Calu3 (cell line): ENCODE data around the gene GRIK2. TPM values are rescaled to one million over a fixed set of nuclear protein-coding genes. Genes with fewer than 3 reads are reported as not detected.

Experiments used
- BruUV-seq: library from RNA; stranded (reverse); fragments of 400-500 nt; replicated peaks from 2 replicates; lab custom pipeline; 2021; lab: Mats Ljungman, UMichigan
- CTCF ChIA-PET: fragments of 300-600 bp; sonication (Branson Sonifier 250); formaldehyde crosslinking; loops from one replicate; lab custom pipeline; 2022; ENCODE audit warnings: antibody characterized with exemption; lab: Charles Lee
- DNase-seq: peaks from one replicate; pipeline ENCODE4 v3.0.0; 2022
- H3K27ac Mint-ChIP-seq: one replicate; pipeline ENCODE4 v1.8.0; 2022; ENCODE audit warnings: mixed read lengths; ENCODE audit not compliant: unreplicated experiment
- H3K27me3 Mint-ChIP-seq: one replicate; pipeline ENCODE4 v1.8.0; 2022; ENCODE audit warnings: mixed read lengths; ENCODE audit not compliant: unreplicated experiment
- H3K36me3 Mint-ChIP-seq: one replicate; pipeline ENCODE4 v1.8.0; 2022; ENCODE audit warnings: mild to moderate bottlenecking, moderate library complexity, mixed read lengths; ENCODE audit not compliant: insufficient read depth, unreplicated experiment
- H3K4me1 Mint-ChIP-seq: one replicate; pipeline ENCODE4 v1.8.0; 2022; ENCODE audit warnings: mild to moderate bottlenecking, low read depth, mixed read lengths; ENCODE audit not compliant: unreplicated experiment
- H3K4me3 Mint-ChIP-seq: one replicate; pipeline ENCODE4 v1.8.0; 2022; ENCODE audit warnings: mild to moderate bottlenecking, low read depth, moderate library complexity, mixed read lengths; ENCODE audit not compliant: unreplicated experiment
- H3K9me3 Mint-ChIP-seq: one replicate; pipeline ENCODE4 v1.8.0; 2022; ENCODE audit warnings: low read depth, mixed read lengths; ENCODE audit not compliant: unreplicated experiment
- intact Hi-C: fragments of 100-400 bp; cut with micrococcal nuclease; formaldehyde crosslinking; loops from one replicate; pipeline ENCODE4 v1.10.0; 2022; ENCODE audit not compliant: unreplicated experiment
- total RNA-seq: library from RNA; stranded (reverse); gene quantifications from 2 replicates; pipeline ENCODE4 v1.2.3, GENCODE V29; 2022
- TF ChIP-seq, protein P1 (sequence below): fragments of 200-600 bp; IDR thresholded peaks from one replicate; pipeline ENCODE4 v1.8.0; 2022; ENCODE audit warnings: antibody characterized with exemption; ENCODE audit not compliant: unreplicated experiment

Gene GRIK2
- total RNA-seq, 1 experiment from 2014 or later: 3.3 TPM

GRCh38 chr6:101502818-101503217 lies 109.3 kb downstream of the GRIK2 start:
- no TSS peak for BruUV-seq
- TF ChIP-seq, protein P1, sequence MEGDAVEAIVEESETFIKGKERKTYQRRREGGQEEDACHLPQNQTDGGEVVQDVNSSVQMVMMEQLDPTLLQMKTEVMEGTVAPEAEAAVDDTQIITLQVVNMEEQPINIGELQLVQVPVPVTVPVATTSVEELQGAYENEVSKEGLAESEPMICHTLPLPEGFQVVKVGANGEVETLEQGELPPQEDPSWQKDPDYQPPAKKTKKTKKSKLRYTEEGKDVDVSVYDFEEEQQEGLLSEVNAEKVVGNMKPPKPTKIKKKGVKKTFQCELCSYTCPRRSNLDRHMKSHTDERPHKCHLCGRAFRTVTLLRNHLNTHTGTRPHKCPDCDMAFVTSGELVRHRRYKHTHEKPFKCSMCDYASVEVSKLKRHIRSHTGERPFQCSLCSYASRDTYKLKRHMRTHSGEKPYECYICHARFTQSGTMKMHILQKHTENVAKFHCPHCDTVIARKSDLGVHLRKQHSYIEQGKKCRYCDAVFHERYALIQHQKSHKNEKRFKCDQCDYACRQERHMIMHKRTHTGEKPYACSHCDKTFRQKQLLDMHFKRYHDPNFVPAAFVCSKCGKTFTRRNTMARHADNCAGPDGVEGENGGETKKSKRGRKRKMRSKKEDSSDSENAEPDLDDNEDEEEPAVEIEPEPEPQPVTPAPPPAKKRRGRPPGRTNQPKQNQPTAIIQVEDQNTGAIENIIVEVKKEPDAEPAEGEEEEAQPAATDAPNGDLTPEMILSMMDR: no peak

DNA sequence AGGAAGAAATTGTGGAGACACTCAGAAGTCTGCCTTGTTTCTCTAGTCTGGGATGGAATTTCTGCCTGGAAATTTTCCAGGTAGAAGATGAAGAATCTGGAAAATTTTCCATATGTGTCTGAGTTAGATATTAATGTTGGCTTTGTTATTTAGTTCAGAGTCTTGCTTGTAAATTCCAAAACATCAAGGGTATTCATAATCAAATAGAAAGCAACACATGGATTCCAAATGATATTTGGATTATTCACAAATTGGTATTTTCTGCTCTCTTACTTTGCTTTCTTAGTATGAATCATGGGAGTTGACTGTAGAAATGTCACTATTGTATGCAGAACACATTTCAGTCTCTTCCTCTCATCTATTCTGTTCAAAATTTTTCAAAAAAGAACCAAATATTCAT lies 116.0 kb downstream of the GRIK2 start:
- CTCF ChIA-PET: no interaction called here
- BruUV-seq: no TSS peak
- no peaks in the 10 kb centered on the region for H3K36me3 Mint-ChIP-seq
- no peaks in the 10 kb centered on the region for H3K27me3 Mint-ChIP-seq
- no peak overlapping the region for H3K4me3 Mint-ChIP-seq
- no peaks in the 10 kb centered on the region for H3K9me3 Mint-ChIP-seq
- H3K27ac Mint-ChIP-seq: no peak overlapping the region
- H3K4me1 Mint-ChIP-seq: peaks cover 14% of the 10 kb centered on the region
- intact Hi-C loops: no loop called here
- TF ChIP-seq, protein P1: no peak
- no peak for DNase-seq

More at GRCh38 chr6:101502818-101503217, 109.3 kb downstream of the GRIK2 start:
- no peaks in the 10 kb centered on the region for H3K27me3 Mint-ChIP-seq
- no peaks in the 10 kb centered on the region for H3K9me3 Mint-ChIP-seq
- no peak overlapping the region for H3K4me3 Mint-ChIP-seq
- H3K36me3 Mint-ChIP-seq: no peaks in the 10 kb centered on the region
- H3K27ac Mint-ChIP-seq: no peak overlapping the region
- no peak for DNase-seq
- CTCF ChIA-PET: no interaction called here
- intact Hi-C loops: no loop called here
- no peaks in the 10 kb centered on the region for H3K4me1 Mint-ChIP-seq

- Mint-ChIP-seq H3K36me3 (no peaks in the 10 kb centered on the region), H3K4me3 (peak overlapping the region; percentile 12), H3K27ac (no peak overlapping the region), H3K9me3 (no peaks in the 10 kb centered on the region), H3K27me3 (no peaks in the 10 kb centered on the region), H3K4me1 (peaks cover 14% of the 10 kb centered on the region)
- intact Hi-C loops: no loop called here
- no TSS peak for BruUV-seq
- no peak for DNase-seq
- TF ChIP-seq, protein P1: no peak
- CTCF ChIA-PET: no interaction called here
Measured at GRCh38 chr6:101513181-101513580, 119.7 kb downstream of the GRIK2 start.

- H3K4me3 Mint-ChIP-seq: no peak overlapping the region
- no peaks in the 10 kb centered on the region for H3K36me3 Mint-ChIP-seq
- H3K4me1 Mint-ChIP-seq: peaks cover 14% of the 10 kb centered on the region
- intact Hi-C loops: no loop called here
- no peak overlapping the region for H3K27ac Mint-ChIP-seq
- CTCF ChIA-PET: interaction anchor here (0.6 kb wide), 1 partner anchor 971 kb away, joined by 3 read pairs; no protein-coding TSS in a partner anchor
- H3K9me3 Mint-ChIP-seq: no peaks in the 10 kb centered on the region
- TF ChIP-seq, protein P1: no peak
- no peak for DNase-seq
- H3K27me3 Mint-ChIP-seq: no peaks in the 10 kb centered on the region
- BruUV-seq: no TSS peak
Measured at GRCh38 chr6:101516578-101516977, 123.1 kb downstream of the GRIK2 start.
